Retinal pigment epithelial cell (primary cell): Measurements from ENCODE around the gene NR4A3.

Source experiments
- DNase-seq: peaks from one replicate; pipeline ENCODE4 v3.0.0-alpha.2; 2010; ENCODE audit warnings: low read depth
- H3K4me3 ChIP-seq: 2 replicates; pipeline ENCODE4 v1.5.1; 2011; ENCODE audit warnings: mild to moderate bottlenecking, low read length, control low read depth, moderate library complexity
- TF ChIP-seq, protein P1 (sequence below): conservative IDR thresholded peaks from 2 replicates; pipeline ENCODE4 v1.5.1; 2011; ENCODE audit warnings: low read depth, low read length, control low read depth, inconsistent platforms

NR4A3 gene

DNA sequence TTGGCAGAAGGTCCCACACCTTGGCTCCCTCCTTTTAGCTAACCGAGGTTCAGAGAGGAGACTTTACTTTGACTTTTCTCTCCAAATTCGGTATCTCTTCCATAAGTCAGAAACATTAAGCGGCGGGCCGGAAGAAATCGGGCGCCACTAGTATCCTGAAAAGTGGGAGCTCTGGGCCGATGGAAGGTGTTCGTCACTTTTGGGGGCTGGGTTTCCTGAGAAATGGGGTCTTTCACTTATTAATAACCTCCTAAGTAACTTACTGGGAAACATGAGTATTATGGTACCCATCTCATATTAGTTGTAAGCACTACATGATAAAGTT lies 85.5 kb downstream of the NR4A3 start:
- peak overlapping the region; percentile 87 for H3K4me3 ChIP-seq
- TF ChIP-seq, protein P1, sequence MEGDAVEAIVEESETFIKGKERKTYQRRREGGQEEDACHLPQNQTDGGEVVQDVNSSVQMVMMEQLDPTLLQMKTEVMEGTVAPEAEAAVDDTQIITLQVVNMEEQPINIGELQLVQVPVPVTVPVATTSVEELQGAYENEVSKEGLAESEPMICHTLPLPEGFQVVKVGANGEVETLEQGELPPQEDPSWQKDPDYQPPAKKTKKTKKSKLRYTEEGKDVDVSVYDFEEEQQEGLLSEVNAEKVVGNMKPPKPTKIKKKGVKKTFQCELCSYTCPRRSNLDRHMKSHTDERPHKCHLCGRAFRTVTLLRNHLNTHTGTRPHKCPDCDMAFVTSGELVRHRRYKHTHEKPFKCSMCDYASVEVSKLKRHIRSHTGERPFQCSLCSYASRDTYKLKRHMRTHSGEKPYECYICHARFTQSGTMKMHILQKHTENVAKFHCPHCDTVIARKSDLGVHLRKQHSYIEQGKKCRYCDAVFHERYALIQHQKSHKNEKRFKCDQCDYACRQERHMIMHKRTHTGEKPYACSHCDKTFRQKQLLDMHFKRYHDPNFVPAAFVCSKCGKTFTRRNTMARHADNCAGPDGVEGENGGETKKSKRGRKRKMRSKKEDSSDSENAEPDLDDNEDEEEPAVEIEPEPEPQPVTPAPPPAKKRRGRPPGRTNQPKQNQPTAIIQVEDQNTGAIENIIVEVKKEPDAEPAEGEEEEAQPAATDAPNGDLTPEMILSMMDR = no peak
- no peak for DNase-seq

DNA sequence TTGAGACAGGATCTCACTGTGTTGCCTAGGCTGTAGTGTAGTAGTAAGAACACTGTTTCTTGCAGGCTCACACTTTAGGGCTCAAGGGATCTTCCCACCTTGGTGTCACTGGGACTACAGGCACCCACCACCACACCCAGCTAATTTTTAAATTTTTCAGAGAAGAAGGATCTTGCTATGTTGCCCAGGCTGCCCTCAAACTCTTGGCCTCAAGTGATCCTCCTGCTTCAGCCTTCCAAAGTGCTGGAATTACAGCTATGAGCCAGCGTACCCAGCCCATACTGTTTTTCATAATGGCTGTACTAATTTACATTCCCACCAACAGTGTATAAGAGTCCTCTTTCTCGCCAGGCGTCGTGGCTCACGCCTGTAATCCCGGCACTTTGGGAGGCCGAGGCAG lies 89.9 kb downstream of the NR4A3 start:
- H3K4me3 ChIP-seq = no peak overlapping the region

More for the DNA sequence above, 89.9 kb downstream of the NR4A3 start:
- no peak for DNase-seq
- TF ChIP-seq, protein P1 = no peak
